C4-2B (cell line): ENCODE measurements around the gene PPP3R1.

ENCODE experiments used
- ZFX ChIP-seq: fragments of 450-650 bp; IDR thresholded peaks from 2 replicates; pipeline ENCODE4 v1.6.1; 2017
- TF ChIP-seq, protein P1 (sequence below): fragments of 450-650 bp; conservative IDR thresholded peaks from 2 replicates; pipeline ENCODE4 v1.5.1; 2017; ENCODE audit warnings: mild to moderate bottlenecking

DNA sequence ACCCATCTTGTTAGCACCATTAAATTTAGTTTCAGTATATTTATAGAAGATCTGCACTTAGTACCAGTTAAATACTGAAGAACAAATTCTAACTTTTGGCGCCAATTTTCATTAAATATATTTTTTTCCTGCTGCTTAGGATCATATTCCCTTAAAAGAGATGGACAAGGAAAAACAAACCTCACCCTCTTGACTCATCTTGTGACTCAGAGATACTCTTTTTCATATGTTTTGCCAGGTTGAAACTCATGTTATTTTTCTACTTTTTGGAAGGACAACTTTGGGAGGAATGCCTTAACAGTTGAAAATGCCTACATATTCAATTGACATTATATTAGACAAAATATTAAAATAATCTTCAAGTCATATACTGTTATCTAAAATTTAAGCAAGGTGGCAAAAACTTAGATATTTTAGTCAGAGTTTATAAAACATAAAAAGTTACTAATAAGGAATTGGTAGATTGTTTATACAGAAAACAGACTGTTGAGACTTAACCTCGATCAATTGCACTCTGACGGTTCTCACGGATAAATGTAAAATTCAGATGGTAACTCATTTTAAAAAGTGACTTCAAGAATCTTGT lies 58.5 kb downstream of the PPP3R1 start:
- TF ChIP-seq, protein P1, sequence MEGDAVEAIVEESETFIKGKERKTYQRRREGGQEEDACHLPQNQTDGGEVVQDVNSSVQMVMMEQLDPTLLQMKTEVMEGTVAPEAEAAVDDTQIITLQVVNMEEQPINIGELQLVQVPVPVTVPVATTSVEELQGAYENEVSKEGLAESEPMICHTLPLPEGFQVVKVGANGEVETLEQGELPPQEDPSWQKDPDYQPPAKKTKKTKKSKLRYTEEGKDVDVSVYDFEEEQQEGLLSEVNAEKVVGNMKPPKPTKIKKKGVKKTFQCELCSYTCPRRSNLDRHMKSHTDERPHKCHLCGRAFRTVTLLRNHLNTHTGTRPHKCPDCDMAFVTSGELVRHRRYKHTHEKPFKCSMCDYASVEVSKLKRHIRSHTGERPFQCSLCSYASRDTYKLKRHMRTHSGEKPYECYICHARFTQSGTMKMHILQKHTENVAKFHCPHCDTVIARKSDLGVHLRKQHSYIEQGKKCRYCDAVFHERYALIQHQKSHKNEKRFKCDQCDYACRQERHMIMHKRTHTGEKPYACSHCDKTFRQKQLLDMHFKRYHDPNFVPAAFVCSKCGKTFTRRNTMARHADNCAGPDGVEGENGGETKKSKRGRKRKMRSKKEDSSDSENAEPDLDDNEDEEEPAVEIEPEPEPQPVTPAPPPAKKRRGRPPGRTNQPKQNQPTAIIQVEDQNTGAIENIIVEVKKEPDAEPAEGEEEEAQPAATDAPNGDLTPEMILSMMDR, result no peak
- no peak for TF ChIP-seq ZFX
